DOHH2 (cell line): ENCODE results near the gene MINK1.
A peak's percentile ranks its signal among the peaks of the same experiment; 100 is the strongest.

ENCODE experiments used
- H3F3A ChIP-seq: fragments of 200-600 bp; sonication (generic), shearing (Covaris generic); 2 replicates; pipeline ENCODE4 v1.6.0; 2016; ENCODE audit warnings: antibody characterized with exemption, mild to moderate bottlenecking; ENCODE audit not compliant: control insufficient read depth, insufficient read depth
- H3K27ac ChIP-seq: fragments of 200-600 bp; sonication (generic); 2 replicates; pipeline ENCODE4 v1.5.1; 2014; ENCODE audit warnings: low read depth, mild to moderate bottlenecking, low read length, moderate library complexity
- H3K27me3 ChIP-seq: fragments of 200-600 bp; sonication (generic); 2 replicates; pipeline ENCODE4 v1.6.1; 2014; ENCODE audit warnings: mild to moderate bottlenecking, low read length, mixed read lengths; ENCODE audit not compliant: control insufficient read depth
- H3K36me3 ChIP-seq: fragments of 200-600 bp; sonication (generic); 2 replicates; pipeline ENCODE4 v1.6.1; 2014; ENCODE audit warnings: mild to moderate bottlenecking, low read length, moderate library complexity, mixed read lengths; ENCODE audit not compliant: control insufficient read depth
- H3K4me1 ChIP-seq: fragments of 200-600 bp; sonication (generic); 2 replicates; pipeline ENCODE4 v1.6.1; 2014; ENCODE audit warnings: mild to moderate bottlenecking, low read length, mixed read lengths; ENCODE audit not compliant: control insufficient read depth
- H3K4me2 ChIP-seq: fragments of 200-600 bp; sonication (generic); 2 replicates; pipeline ENCODE4 v1.6.0; 2014; ENCODE audit warnings: mild to moderate bottlenecking, low read length, moderate library complexity
- H3K4me3 ChIP-seq: fragments of 200-600 bp; sonication (generic); 2 replicates; pipeline ENCODE4 v1.5.1; 2014; ENCODE audit warnings: mild to moderate bottlenecking, low read length, mixed read lengths
- H3K79me2 ChIP-seq: fragments of 200-600 bp; sonication (generic); 2 replicates; pipeline ENCODE4 v1.6.1; 2014; ENCODE audit warnings: mild to moderate bottlenecking, low read length, mixed read lengths; ENCODE audit not compliant: control insufficient read depth
- H3K9me2 ChIP-seq: fragments of 200-600 bp; sonication (generic); replicated peaks from 2 replicates; pipeline ENCODE4 v1.6.1; 2014; ENCODE audit warnings: mild to moderate bottlenecking, low read length, mixed read lengths; ENCODE audit not compliant: control insufficient read depth
- H3K9me3 ChIP-seq: fragments of 200-600 bp; sonication (generic); 2 replicates; pipeline ENCODE4 v1.6.1; 2014; ENCODE audit warnings: antibody characterized with exemption, low read length, mixed read lengths; ENCODE audit not compliant: control insufficient read depth, insufficient read depth
- H4K20me1 ChIP-seq: fragments of 200-600 bp; sonication (generic); 2 replicates; pipeline ENCODE4 v1.6.0; 2014; ENCODE audit warnings: low read depth, mild to moderate bottlenecking, antibody characterized with exemption, low read length, moderate library complexity; ENCODE audit not compliant: control insufficient read depth, insufficient read depth
- CTCF ChIP-seq: fragments of 200-600 bp; sonication (generic); IDR thresholded peaks from one replicate; pipeline ENCODE4 v1.5.1; 2014; ENCODE audit warnings: antibody characterized with exemption, mild to moderate bottlenecking, low read depth, low read length; ENCODE audit not compliant: poor library complexity, severe bottlenecking
- EZH2phosphoT487 ChIP-seq: fragments of 200-600 bp; sonication (generic); IDR thresholded peaks from 2 replicates; pipeline ENCODE4 v1.6.1; 2017; ENCODE audit warnings: borderline replicate concordance, mild to moderate bottlenecking, antibody characterized with exemption, low read length, moderate library complexity, mixed read lengths

Gene MINK1

GRCh38 chr17:4880857-4881256 is 47.7 kb downstream of the MINK1 start:
- H3K27me3 ChIP-seq, result no peaks in the 10 kb centered on the region
- H3K79me2 ChIP-seq, result no peaks in the 10 kb centered on the region
- H3K36me3 ChIP-seq, result peaks cover 13% of the 10 kb centered on the region; the same call in 1 of the 2 replicates
- 0 out of 2 replicates have a peak, but pooled peaks cover 2% of the 10 kb centered on the region for H4K20me1 ChIP-seq
- H3K9me3 ChIP-seq, result no peaks in the 10 kb centered on the region
- H3K27ac ChIP-seq, result no peak overlapping the region
- peaks cover 8% of the 10 kb centered on the region for H3K4me1 ChIP-seq
- H3K4me3 ChIP-seq, result no peak overlapping the region
- H3K4me2 ChIP-seq, result no peak overlapping the region
- no peaks in the 10 kb centered on the region for H3F3A ChIP-seq
- no peak for TF ChIP-seq CTCF
- TF ChIP-seq EZH2phosphoT487, result no peak
- H3K9me2 ChIP-seq, result no peaks in the 10 kb centered on the region

- no peaks in the 10 kb centered on the region for H3F3A ChIP-seq
- H3K4me1 ChIP-seq, result peaks cover 8% of the 10 kb centered on the region
- no peaks in the 10 kb centered on the region for H3K9me3 ChIP-seq
- TF ChIP-seq EZH2phosphoT487 (no peak), CTCF (peak; percentile 96)
- no peak overlapping the region for H3K4me3 ChIP-seq
- H3K4me2 ChIP-seq, result no peak overlapping the region
- peaks cover 17% of the 10 kb centered on the region; the same call in 1 of the 2 replicates for H3K36me3 ChIP-seq
- H4K20me1 ChIP-seq, result 0 out of 2 replicates have a peak, but pooled peaks cover 2% of the 10 kb centered on the region
- no peaks in the 10 kb centered on the region for H3K9me2 ChIP-seq
- no peaks in the 10 kb centered on the region for H3K79me2 ChIP-seq
- no peak overlapping the region for H3K27ac ChIP-seq
- H3K27me3 ChIP-seq, result no peaks in the 10 kb centered on the region
Measured at GRCh38 chr17:4881761-4882555, 48.8 kb downstream of the MINK1 start.

GRCh38 chr17:4884489-4884888 is 51.3 kb downstream of the MINK1 start:
- peaks cover 8% of the 10 kb centered on the region for H3K4me1 ChIP-seq
- no peak overlapping the region for H3K27ac ChIP-seq
- H3K27me3 ChIP-seq, result no peaks in the 10 kb centered on the region
- H3K79me2 ChIP-seq, result no peaks in the 10 kb centered on the region
- H3K9me2 ChIP-seq, result no peaks in the 10 kb centered on the region
- peaks cover 26% of the 10 kb centered on the region for H3K36me3 ChIP-seq
- 0 out of 2 replicates have a peak, but pooled peaks cover 2% of the 10 kb centered on the region for H4K20me1 ChIP-seq
- TF ChIP-seq EZH2phosphoT487, result no peak
- TF ChIP-seq CTCF, result no peak
- no peaks in the 10 kb centered on the region for H3K9me3 ChIP-seq
- H3K4me3 ChIP-seq, result no peak overlapping the region
- H3F3A ChIP-seq, result no peaks in the 10 kb centered on the region
- H3K4me2 ChIP-seq, result no peak overlapping the region
